Esophagus squamous epithelium (tissue), 5 donors: ENCODE data around the gene ZFP36L1. TPM values are rescaled to one million over a fixed set of nuclear protein-coding genes. Genes with fewer than 3 reads are reported as not detected.

Experiments used
- DNase-seq: peaks from one replicate; lab custom pipeline; 2025; lab: John Stamatoyannopoulos, UW
- H3K27ac ChIP-seq, 4 donors: fragments of 200-600 bp; sonication (generic); one replicate each; pipeline ENCODE4 v1.5.1; 2016 to 2019; ENCODE audit warnings: mild to moderate bottlenecking in 1 of 4
- H3K27me3 ChIP-seq, 4 donors: fragments of 200-600 bp; sonication (generic); 1 replicate in 3 of 4; 2 replicates in 1 of 4; pipeline versions ENCODE4 v1.5.1 to v1.6.0; 2017 to 2021; ENCODE audit warnings: antibody characterized with exemption in 1 of 4
- H3K36me3 ChIP-seq, 3 donors: fragments of 200-600 bp; sonication (generic); one replicate each; pipeline ENCODE4 v1.5.1; 2016 to 2019
- H3K4me1 ChIP-seq, 3 donors: fragments of 200-600 bp; sonication (generic); one replicate each; pipeline ENCODE4 v1.5.1; 2017 to 2019
- H3K4me3 ChIP-seq, 4 donors: fragments of 200-600 bp; sonication (generic); 1 replicate in 3 of 4; 2 replicates in 1 of 4; pipeline ENCODE4 v1.5.1; 2016 to 2019; ENCODE audit warnings: mild to moderate bottlenecking in 2 of 4, moderate library complexity in 1 of 4
- H3K9me3 ChIP-seq, 3 donors: fragments of 200-600 bp; sonication (generic); one replicate each; pipeline ENCODE4 v1.5.1; 2016 to 2019
- CTCF ChIP-seq, 6 experiments: fragments of 450-650 bp in 4 of 6; fragments of 200-600 bp in 2 of 6; sonication (generic) in 2 of 6; IDR thresholded peaks; one replicate each; pipeline ENCODE4 v1.5.1; 2016 to 2019; ENCODE audit warnings: antibody characterized with exemption in 6 of 6, mild to moderate bottlenecking in 4 of 6, moderate library complexity in 4 of 6
- POLR2A ChIP-seq, 4 donors: fragments of 450-650 bp; IDR thresholded peaks; one replicate each; pipeline ENCODE4 v1.6.1; 2017; ENCODE audit warnings: antibody characterized with exemption in 4 of 4, mild to moderate bottlenecking in 4 of 4, moderate library complexity in 3 of 4
- WGBS, 2 donors: methylation state at CpG; one replicate each; pipeline ENCODE4 v1.1.5; 2018; 5-methylcytosine and 5-hydroxymethylcytosine counted together
- intact Hi-C: fragments of 100-400 bp; cut with DNase I; formaldehyde crosslinking; loops from one replicate; pipeline ENCODE4 v1.15.0; 2022
- total RNA-seq, 4 donors: library from RNA; depleted of rRNA; stranded (reverse); fragments of >200 nt; gene quantifications; one replicate each; pipeline ENCODE4 v1.1.0, GENCODE V29; 2016
- donor health status: DM: yes; HTN: yes; CAD: no.

The ZFP36L1 gene
- total RNA-seq, 4 donors from 2014 or later, result 75.4 to 364 (median 152) TPM

GRCh38 chr14:68740788-68741476 lies 51.9 kb downstream of the ZFP36L1 start:
- 87 to 97% methylated on average over 4 of the region's 4 CpGs for WGBS, 2 donors
- Histone ChIP-seq H3K4me1 (peaks cover 0 to 16% (median 10%) of the 10 kb centered on the region in 3 donors), H3K27ac (no peak overlapping the region), H3K36me3 (no peaks in the 10 kb centered on the region), H3K27me3 (no peaks in the 10 kb centered on the region), H3K4me3 (no peak overlapping the region), H3K9me3 (no peaks in the 10 kb centered on the region)
- DNase-seq, result no peak
- TF ChIP-seq POLR2A (IDR thresholded peaks at IDR 0.05) (no peak), CTCF (IDR thresholded peaks at IDR 0.05) (no peak)
- intact Hi-C loops, result no loop called here

GRCh38 chr14:68739701-68740100 lies 53.2 kb downstream of the ZFP36L1 start:
- Histone ChIP-seq H3K27ac (no peak overlapping the region), H3K27me3 (no peaks in the 10 kb centered on the region), H3K4me1 (peaks cover 0 to 28% (median 14%) of the 10 kb centered on the region in 3 donors), H3K9me3 (no peaks in the 10 kb centered on the region), H3K36me3 (no peaks in the 10 kb centered on the region), H3K4me3 (no peak overlapping the region)
- TF ChIP-seq POLR2A (IDR thresholded peaks at IDR 0.05), result no peak
- TF ChIP-seq CTCF (IDR thresholded peaks at IDR 0.05), result no peak
- 97 to 98% methylated on average over 7 of the region's 7 CpGs for WGBS, 2 donors
- DNase-seq, result no peak
- intact Hi-C loops, result no loop called here

GRCh38 chr14:68738559-68738958 lies 54.3 kb downstream of the ZFP36L1 start:
- peaks cover 0 to 40% (median 18%) of the 10 kb centered on the region in 3 donors for H3K4me1 ChIP-seq
- TF ChIP-seq POLR2A (IDR thresholded peaks at IDR 0.05) (no peak), CTCF (IDR thresholded peaks at IDR 0.05) (no peak)
- H3K27ac ChIP-seq, result no peak overlapping the region
- DNase-seq, result no peak
- WGBS, 2 donors, result 93 to 100% methylated on average over 4 of the region's 4 CpGs
- H3K9me3 ChIP-seq, result no peaks in the 10 kb centered on the region
- H3K27me3 ChIP-seq, result no peaks in the 10 kb centered on the region
- H3K36me3 ChIP-seq, result no peaks in the 10 kb centered on the region
- intact Hi-C loops, result no loop called here
- H3K4me3 ChIP-seq, result no peak overlapping the region

Other genes starting within 250 kb of the ZFP36L1 start
- gene ACTN1, start 186.2 kb upstream of the ZFP36L1 start, total RNA-seq, result 100 to 1,000 TPM; 118 to 145 (median 131) TPM